SK-N-MC (cell line): Measurements from ENCODE around the gene OR2H2.

ENCODE experiments used
- EZH2 ChIP-seq: fragments of 200-600 bp; sonication (generic); IDR thresholded peaks from one replicate; pipeline ENCODE4 v1.6.1; 2017; ENCODE audit warnings: antibody characterized with exemption
- FOXP2 ChIP-seq: optimal IDR thresholded peaks from 2 replicates; pipeline ENCODE3; 2011; ENCODE audit warnings: mild to moderate bottlenecking, moderate library complexity; ENCODE audit not compliant: insufficient read depth; ENCODE audit errors: extremely low read length, control extremely low read depth
- POLR2AphosphoS5 ChIP-seq: IDR thresholded peaks from 2 replicates; pipeline ENCODE4 v1.6.1; 2012; ENCODE audit warnings: mild to moderate bottlenecking, low read depth, low read length, borderline replicate concordance

DNA sequence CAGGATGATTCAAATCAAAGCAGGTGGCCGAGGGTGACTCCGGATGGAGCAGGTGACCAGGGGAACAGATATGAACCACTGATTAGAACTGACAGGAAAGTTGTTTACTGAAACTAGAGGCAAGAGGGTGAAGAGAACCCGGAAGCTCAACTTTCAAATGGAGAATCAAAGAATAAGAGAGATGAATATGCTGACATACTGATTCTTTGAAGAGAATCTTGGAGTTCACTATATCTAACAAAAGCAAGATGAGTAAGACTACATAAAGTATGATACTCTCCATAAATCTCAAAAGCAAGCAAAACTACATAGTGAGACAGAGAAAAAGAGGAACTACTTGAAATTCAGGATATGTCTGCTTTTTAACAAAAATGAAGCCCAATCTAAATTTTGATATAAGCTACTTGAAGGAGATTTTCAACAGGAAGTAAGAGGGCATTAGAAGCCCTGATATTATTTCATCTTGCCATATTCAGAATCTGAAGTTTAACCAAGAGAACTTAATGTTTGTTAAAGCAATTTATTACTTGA is 21.4 kb upstream of the OR2H2 start:
- TF ChIP-seq POLR2AphosphoS5 (no peak), EZH2 (no peak), FOXP2 (no peak)
